ENCODE data around the gene BCAP31.

DNA sequence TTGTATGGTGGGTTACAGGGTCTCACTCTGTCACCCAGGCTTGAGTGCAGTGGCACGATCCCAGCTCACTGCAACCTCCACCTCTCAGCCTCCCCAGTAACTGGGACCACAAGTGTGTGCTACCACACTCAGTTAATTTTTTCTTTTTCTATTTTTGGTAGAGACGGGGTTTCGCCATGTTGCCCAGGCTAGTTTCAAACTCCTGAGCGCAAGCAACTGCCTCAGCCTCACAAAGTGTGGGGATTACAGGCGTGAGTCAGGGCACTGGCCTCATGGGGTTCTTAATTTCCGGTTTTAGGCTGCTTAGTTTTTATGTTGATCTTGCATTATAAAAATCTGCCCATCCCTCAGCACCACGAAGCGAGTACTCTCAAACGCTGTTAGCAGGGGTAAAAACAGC lies 6.7 kb downstream of the BCAP31 start:
- TF ChIP-seq, protein P1, sequence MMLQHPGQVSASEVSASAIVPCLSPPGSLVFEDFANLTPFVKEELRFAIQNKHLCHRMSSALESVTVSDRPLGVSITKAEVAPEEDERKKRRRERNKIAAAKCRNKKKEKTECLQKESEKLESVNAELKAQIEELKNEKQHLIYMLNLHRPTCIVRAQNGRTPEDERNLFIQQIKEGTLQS (CRISPR knock-in tag; IDR thresholded peaks at IDR 0.05), result no peak
- TF ChIP-seq, protein P2, sequence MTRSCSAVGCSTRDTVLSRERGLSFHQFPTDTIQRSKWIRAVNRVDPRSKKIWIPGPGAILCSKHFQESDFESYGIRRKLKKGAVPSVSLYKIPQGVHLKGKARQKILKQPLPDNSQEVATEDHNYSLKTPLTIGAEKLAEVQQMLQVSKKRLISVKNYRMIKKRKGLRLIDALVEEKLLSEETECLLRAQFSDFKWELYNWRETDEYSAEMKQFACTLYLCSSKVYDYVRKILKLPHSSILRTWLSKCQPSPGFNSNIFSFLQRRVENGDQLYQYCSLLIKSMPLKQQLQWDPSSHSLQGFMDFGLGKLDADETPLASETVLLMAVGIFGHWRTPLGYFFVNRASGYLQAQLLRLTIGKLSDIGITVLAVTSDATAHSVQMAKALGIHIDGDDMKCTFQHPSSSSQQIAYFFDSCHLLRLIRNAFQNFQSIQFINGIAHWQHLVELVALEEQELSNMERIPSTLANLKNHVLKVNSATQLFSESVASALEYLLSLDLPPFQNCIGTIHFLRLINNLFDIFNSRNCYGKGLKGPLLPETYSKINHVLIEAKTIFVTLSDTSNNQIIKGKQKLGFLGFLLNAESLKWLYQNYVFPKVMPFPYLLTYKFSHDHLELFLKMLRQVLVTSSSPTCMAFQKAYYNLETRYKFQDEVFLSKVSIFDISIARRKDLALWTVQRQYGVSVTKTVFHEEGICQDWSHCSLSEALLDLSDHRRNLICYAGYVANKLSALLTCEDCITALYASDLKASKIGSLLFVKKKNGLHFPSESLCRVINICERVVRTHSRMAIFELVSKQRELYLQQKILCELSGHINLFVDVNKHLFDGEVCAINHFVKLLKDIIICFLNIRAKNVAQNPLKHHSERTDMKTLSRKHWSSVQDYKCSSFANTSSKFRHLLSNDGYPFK (CRISPR knock-in tag; IDR thresholded peaks at IDR 0.05; ENCODE audit: borderline replicate concordance), result no peak
- TF ChIP-seq, protein P3, sequence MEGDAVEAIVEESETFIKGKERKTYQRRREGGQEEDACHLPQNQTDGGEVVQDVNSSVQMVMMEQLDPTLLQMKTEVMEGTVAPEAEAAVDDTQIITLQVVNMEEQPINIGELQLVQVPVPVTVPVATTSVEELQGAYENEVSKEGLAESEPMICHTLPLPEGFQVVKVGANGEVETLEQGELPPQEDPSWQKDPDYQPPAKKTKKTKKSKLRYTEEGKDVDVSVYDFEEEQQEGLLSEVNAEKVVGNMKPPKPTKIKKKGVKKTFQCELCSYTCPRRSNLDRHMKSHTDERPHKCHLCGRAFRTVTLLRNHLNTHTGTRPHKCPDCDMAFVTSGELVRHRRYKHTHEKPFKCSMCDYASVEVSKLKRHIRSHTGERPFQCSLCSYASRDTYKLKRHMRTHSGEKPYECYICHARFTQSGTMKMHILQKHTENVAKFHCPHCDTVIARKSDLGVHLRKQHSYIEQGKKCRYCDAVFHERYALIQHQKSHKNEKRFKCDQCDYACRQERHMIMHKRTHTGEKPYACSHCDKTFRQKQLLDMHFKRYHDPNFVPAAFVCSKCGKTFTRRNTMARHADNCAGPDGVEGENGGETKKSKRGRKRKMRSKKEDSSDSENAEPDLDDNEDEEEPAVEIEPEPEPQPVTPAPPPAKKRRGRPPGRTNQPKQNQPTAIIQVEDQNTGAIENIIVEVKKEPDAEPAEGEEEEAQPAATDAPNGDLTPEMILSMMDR (CRISPR knock-in tag; IDR thresholded peaks at IDR 0.05), result no peak
- TF ChIP-seq WIZ (CRISPR knock-in tag; IDR thresholded peaks at IDR 0.05), result no peak

Data from HepG2 (cell line).